Right atrium auricular region (tissue), 2 donors: ENCODE data around the gene LMCD1. TPM values are rescaled to one million over a fixed set of nuclear protein-coding genes. Genes with fewer than 3 reads are reported as not detected.

ENCODE experiments used
- DNase-seq: peaks from one replicate; pipeline ENCODE4 v3.0.0-alpha.2; 2019; ENCODE audit warnings: low spot score
- H3K27ac ChIP-seq, 2 donors: fragments of 200-600 bp; sonication (generic); 1 replicate in 1 of 2; 2 replicates in 1 of 2; pipeline ENCODE4 v1.5.1; 2016 to 2019
- H3K27me3 ChIP-seq, 2 donors: fragments of 200-600 bp; sonication (generic); one replicate each; pipeline versions ENCODE4 v1.5.1 to v1.6.0; 2017 to 2019
- H3K36me3 ChIP-seq: fragments of 200-600 bp; sonication (generic); one replicate; pipeline ENCODE4 v1.5.1; 2016
- H3K4me1 ChIP-seq, 2 donors: fragments of 200-600 bp; sonication (generic); one replicate each; pipeline versions ENCODE4 v1.5.1 to v1.6.0; 2017 to 2019
- H3K4me3 ChIP-seq, 2 donors: fragments of 200-600 bp; sonication (generic); 1 replicate in 1 of 2; 2 replicates in 1 of 2; pipeline ENCODE4 v1.5.1; 2017 to 2019; ENCODE audit warnings: mild to moderate bottlenecking in 1 of 2, moderate library complexity in 1 of 2
- H3K9me3 ChIP-seq, 2 donors: fragments of 200-600 bp; sonication (generic); one replicate each; pipeline ENCODE4 v1.5.1; 2019
- CTCF ChIP-seq, 2 donors: fragments of 200-600 bp; sonication (generic); IDR thresholded peaks; one replicate each; pipeline ENCODE4 v1.5.1; 2019; ENCODE audit warnings: antibody characterized with exemption in 2 of 2
- total RNA-seq, 2 donors: library from RNA; depleted of rRNA; stranded (reverse); fragments of >200 nt; gene quantifications; one replicate each; pipeline ENCODE4 v1.1.0, GENCODE V29; 2016

LMCD1 gene
- total RNA-seq, 2 donors from 2014 or later: 73.5 to 79.0 TPM

- no peaks in the 10 kb centered on the region for H3K27me3 ChIP-seq
- no peak for DNase-seq
- no peak overlapping the region for H3K4me3 ChIP-seq
- TF ChIP-seq CTCF (IDR thresholded peaks at IDR 0.05): no peak
- no peaks in the 10 kb centered on the region for H3K36me3 ChIP-seq
- no peak overlapping the region for H3K27ac ChIP-seq
- peaks cover 0 to 11% of the 10 kb centered on the region in 2 donors for H3K4me1 ChIP-seq
- H3K9me3 ChIP-seq: no peaks in the 10 kb centered on the region
These were observed 44.6 kb upstream of the LMCD1 start for GRCh38 chr3:8457039-8457438.

- Histone ChIP-seq H3K9me3 (no peaks in the 10 kb centered on the region), H3K4me3 (no peak overlapping the region), H3K4me1 (peaks cover 0 to 11% of the 10 kb centered on the region in 2 donors), H3K27ac (peak overlapping the region; percentile 44 to 57), H3K36me3 (no peaks in the 10 kb centered on the region), H3K27me3 (no peaks in the 10 kb centered on the region)
- TF ChIP-seq CTCF (IDR thresholded peaks at IDR 0.05): no peak
- DNase-seq: no peak
These were observed 43.4 kb upstream of the LMCD1 start for GRCh38 chr3:8458238-8458661.

GRCh38 chr3:8458711-8459110, 42.9 kb upstream of the LMCD1 start:
- no peaks in the 10 kb centered on the region for H3K9me3 ChIP-seq
- H3K27ac ChIP-seq: peak overlapping the region; percentile 29 to 57
- no peaks in the 10 kb centered on the region for H3K36me3 ChIP-seq
- DNase-seq: peak; percentile 86
- no peak overlapping the region for H3K4me3 ChIP-seq
- H3K4me1 ChIP-seq: peaks cover 0 to 11% of the 10 kb centered on the region in 2 donors
- H3K27me3 ChIP-seq: no peaks in the 10 kb centered on the region
- TF ChIP-seq CTCF (IDR thresholded peaks at IDR 0.05): no peak

GRCh38 chr3:8460050-8460708, 41.4 kb upstream of the LMCD1 start:
- no peak for TF ChIP-seq CTCF (IDR thresholded peaks at IDR 0.05)
- Histone ChIP-seq H3K27me3 (no peaks in the 10 kb centered on the region), H3K36me3 (no peaks in the 10 kb centered on the region), H3K9me3 (no peaks in the 10 kb centered on the region), H3K4me3 (no peak overlapping the region), H3K27ac (peak overlapping the region; percentile 15 to 57), H3K4me1 (peaks cover 0 to 11% of the 10 kb centered on the region in 2 donors)
- DNase-seq: no peak

DNA sequence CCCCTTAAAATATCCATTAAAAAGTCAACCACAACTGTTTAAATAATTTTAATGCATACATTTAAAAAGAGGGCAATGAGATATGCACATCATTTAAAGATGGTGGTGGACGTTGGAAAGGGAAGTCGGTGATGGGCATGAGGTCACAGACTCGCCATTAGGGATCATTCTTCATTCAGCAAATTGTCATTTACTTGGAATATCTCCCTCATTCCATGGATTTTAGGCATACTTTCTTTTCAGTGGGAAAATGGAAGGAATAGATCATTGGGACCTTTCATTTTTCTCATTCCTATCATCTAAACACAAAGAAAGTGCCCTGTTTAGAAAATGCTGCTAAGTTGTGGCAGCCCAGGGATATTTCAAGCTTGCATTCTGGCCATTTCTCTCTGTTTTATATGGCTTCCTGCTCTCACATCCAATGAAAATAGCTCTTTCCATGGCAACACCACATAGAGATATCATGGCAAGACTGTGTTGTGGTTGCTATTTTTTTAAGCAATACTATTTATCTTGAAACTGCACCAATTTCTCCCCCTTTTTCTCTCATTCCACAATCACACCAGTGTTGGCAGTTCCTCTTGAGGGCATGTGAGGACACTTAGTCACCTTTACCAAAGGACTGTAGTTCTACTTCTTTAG, 40.7 kb upstream of the LMCD1 start:
- no peak for TF ChIP-seq CTCF (IDR thresholded peaks at IDR 0.05)
- H3K4me1 ChIP-seq: peaks cover 0 to 11% of the 10 kb centered on the region in 2 donors
- no peak overlapping the region for H3K4me3 ChIP-seq
- no peaks in the 10 kb centered on the region for H3K36me3 ChIP-seq
- no peak for DNase-seq
- peak overlapping the region; percentile 15 to 57 for H3K27ac ChIP-seq
- no peaks in the 10 kb centered on the region for H3K27me3 ChIP-seq
- H3K9me3 ChIP-seq: no peaks in the 10 kb centered on the region
